Adrenal gland (tissue), 5 donors: Measurements from ENCODE around the gene CDH4.

Source experiments
- CTCF ChIP-seq, 6 experiments: fragments of 450-650 bp in 4 of 6; fragments of 200-600 bp in 2 of 6; sonication (generic) in 1 of 6; IDR thresholded peaks; 1 replicate in 5 of 6; 2 replicates in 1 of 6; pipeline versions ENCODE4 v1.5.1 to v1.8.0; 2016 to 2021; ENCODE audit warnings: antibody characterized with exemption in 6 of 6, mild to moderate bottlenecking in 2 of 6, moderate library complexity in 1 of 6
- POLR2A ChIP-seq, 2 donors: fragments of 450-650 bp; IDR thresholded peaks; one replicate each; pipeline ENCODE4 v1.6.1; 2017; ENCODE audit warnings: antibody characterized with exemption in 2 of 2, mild to moderate bottlenecking in 2 of 2, moderate library complexity in 1 of 2
- donor health status: DM: no; HTN: no; CAD: no.

- TF ChIP-seq CTCF (IDR thresholded peaks at IDR 0.05) (no peak), POLR2A (IDR thresholded peaks at IDR 0.05) (no peak)
These were observed 17.7 kb upstream of the CDH4 start for GRCh38 chr20:61234224-61234890.
